PFSK-1 (cell line): ENCODE data around the gene OR2C1.

Source experiments
- FOXP2 ChIP-seq: optimal IDR thresholded peaks from 2 replicates; pipeline ENCODE3; 2011; ENCODE audit warnings: borderline replicate concordance, control low read depth, inconsistent platforms; ENCODE audit not compliant: insufficient read depth; ENCODE audit errors: extremely low read length, extremely low read depth
- POLR2AphosphoS5 ChIP-seq: IDR thresholded peaks from 2 replicates; pipeline ENCODE4 v1.6.1; 2012; ENCODE audit warnings: low read depth, mild to moderate bottlenecking, control low read depth, low read length, moderate library complexity
- REST ChIP-seq, 2 experiments: IDR thresholded peaks; 2 replicates each; pipeline versions ENCODE4 v1.6.1 to v1.8.0; 2011 to 2012; ENCODE audit warnings: low read depth in 2 of 2, low read length in 2 of 2, control low read depth in 1 of 2, inconsistent platforms in 1 of 2, mild to moderate bottlenecking in 1 of 2, moderate library complexity in 1 of 2; ENCODE audit not compliant: insufficient read depth in 1 of 2
- SIN3A ChIP-seq: IDR thresholded peaks from 2 replicates; pipeline ENCODE4 v1.6.1; 2012; ENCODE audit warnings: mild to moderate bottlenecking, low read length, moderate library complexity, borderline replicate concordance; ENCODE audit not compliant: insufficient read depth
- TAF1 ChIP-seq: IDR thresholded peaks from 2 replicates; pipeline ENCODE4 v1.6.1; 2012; ENCODE audit warnings: low read length, control low read depth, borderline replicate concordance; ENCODE audit not compliant: insufficient read depth

The OR2C1 gene

GRCh38 chr16:3327514-3327913, 28.2 kb upstream of the OR2C1 start:
- TF ChIP-seq POLR2AphosphoS5 (no peak), SIN3A (no peak), TAF1 (no peak), FOXP2 (no peak), REST (IDR thresholded peaks at IDR 0.05; ENCODE audit: insufficient read depth in 1 of 2, low read depth in 2 of 2, low read length in 2 of 2) (no peak)

- TF ChIP-seq TAF1, result no peak
These were observed 27.6 kb upstream of the OR2C1 start for GRCh38 chr16:3328104-3328503.

- no peak for TF ChIP-seq TAF1
These were observed 27.0 kb upstream of the OR2C1 start for GRCh38 chr16:3328643-3329042.

- TF ChIP-seq POLR2AphosphoS5, result no peak
- TF ChIP-seq TAF1, result no peak
- no peak for TF ChIP-seq REST (IDR thresholded peaks at IDR 0.05; ENCODE audit: insufficient read depth in 1 of 2, low read depth in 2 of 2, low read length in 2 of 2)
- TF ChIP-seq SIN3A, result no peak
These were observed 9.6 kb upstream of the OR2C1 start for GRCh38 chr16:3346041-3346440.

GRCh38 chr16:3347586-3347985, 8.1 kb upstream of the OR2C1 start:
- TF ChIP-seq FOXP2, result no peak
- no peak for TF ChIP-seq TAF1
- TF ChIP-seq REST (IDR thresholded peaks at IDR 0.05; ENCODE audit: insufficient read depth in 1 of 2, low read depth in 2 of 2, low read length in 2 of 2), result no peak
- no peak for TF ChIP-seq SIN3A
- no peak for TF ChIP-seq POLR2AphosphoS5

- TF ChIP-seq TAF1 (no peak), REST (IDR thresholded peaks at IDR 0.05; ENCODE audit: insufficient read depth in 1 of 2, low read depth in 2 of 2, low read length in 2 of 2) (no peak), FOXP2 (no peak), SIN3A (no peak), POLR2AphosphoS5 (no peak)
These were observed 7.0 kb upstream of the OR2C1 start for GRCh38 chr16:3348547-3349167.
